CD4-positive, alpha-beta T cell treated with Interleukin-17A for 4 hours (primary cell): Measurements from ENCODE around the gene EIF4G2.

Experiments used
- DNase-seq: peaks from one replicate; pipeline ENCODE4 v3.0.0-alpha.2; 2020; ENCODE audit warnings: mixed read lengths

EIF4G2 gene

GRCh38 chr11:10807493-10808234 lies 1.1 kb downstream of the EIF4G2 start:
- peak; percentile 59 for DNase-seq

- DNase-seq, result no peak
Observed at GRCh38 chr11:10806206-10806605, 2.5 kb downstream of the EIF4G2 start.

- DNase-seq, result no peak
Observed at GRCh38 chr11:10805741-10806140, 3.0 kb downstream of the EIF4G2 start.

GRCh38 chr11:10803676-10804075 lies 5.0 kb downstream of the EIF4G2 start:
- DNase-seq, result no peak

DNA sequence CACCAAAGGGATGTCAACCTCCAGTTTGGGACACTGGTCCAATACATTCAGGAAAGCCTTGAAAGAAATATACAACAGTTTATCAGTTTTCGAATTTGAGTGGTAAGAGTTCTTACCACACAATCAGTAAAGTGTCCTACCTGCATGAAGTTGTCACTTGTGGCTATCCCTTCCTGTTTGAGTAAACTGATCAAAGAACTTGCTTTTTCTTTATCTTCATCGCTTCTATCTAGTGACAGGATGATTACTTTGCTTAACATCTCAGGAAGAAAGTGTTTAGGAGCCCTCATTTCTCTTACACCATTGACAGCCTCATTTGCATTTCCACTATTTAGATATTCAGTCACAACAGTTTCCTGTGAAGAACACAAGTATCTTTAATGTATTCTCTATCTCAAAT lies 8.4 kb downstream of the EIF4G2 start:
- no peak for DNase-seq

DNA sequence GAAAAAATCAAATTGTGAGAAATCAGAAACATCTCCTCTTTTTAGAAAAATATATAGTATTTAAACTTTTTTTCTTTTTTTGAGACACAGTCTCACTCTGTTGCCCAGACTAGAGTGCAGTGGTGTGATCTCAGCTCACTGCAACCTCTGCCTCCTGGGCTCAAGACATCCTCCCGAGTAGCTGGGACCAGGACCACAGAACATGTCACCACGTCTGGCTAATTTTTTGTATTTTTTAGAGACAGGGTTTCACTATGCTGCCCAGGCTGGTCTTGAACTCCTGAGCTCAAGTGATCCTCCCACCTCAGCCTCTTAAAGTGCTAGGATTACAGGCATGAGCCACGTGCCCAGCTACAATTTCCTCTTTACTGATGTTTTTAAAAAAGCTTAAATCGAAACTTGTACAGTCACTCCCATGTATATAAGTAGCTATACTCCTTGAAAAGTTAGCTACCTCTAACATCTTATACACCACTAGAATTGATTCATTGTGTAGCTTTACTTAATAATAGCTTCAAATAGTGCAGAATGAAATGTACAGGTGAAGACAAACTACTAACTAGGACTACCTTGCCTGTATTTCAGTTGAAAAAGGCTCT lies 10.3 kb downstream of the EIF4G2 start:
- no peak for DNase-seq

DNA sequence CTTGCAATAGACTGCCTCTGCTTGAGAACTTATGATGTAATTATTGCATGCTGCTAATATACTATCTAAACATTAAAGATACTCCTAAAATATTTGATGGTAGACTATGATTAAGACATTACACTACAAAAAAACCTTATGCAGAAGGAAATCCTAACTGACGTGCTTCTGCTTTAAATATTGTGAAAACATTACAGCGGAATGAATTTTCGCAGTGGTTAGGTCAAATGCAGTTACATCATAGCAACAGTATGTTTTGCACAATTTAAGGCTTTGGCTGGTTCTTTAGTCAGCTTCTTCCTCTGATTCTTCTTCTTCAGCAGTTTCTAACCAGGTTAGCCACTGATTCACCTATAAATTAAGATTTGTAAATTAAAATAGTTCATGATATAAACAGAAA lies 11.2 kb downstream of the EIF4G2 start:
- no peak for DNase-seq

GRCh38 chr11:10797001-10797400 lies 11.7 kb downstream of the EIF4G2 start:
- no peak for DNase-seq

GRCh38 chr11:10796191-10796590 lies 12.5 kb downstream of the EIF4G2 start:
- no peak for DNase-seq

- DNase-seq, result no peak
Observed at GRCh38 chr11:10793470-10794255, 15.1 kb downstream of the EIF4G2 start.

- DNase-seq, result peak; percentile 91
Observed at GRCh38 chr11:10792385-10793068, 16.2 kb downstream of the EIF4G2 start.

DNA sequence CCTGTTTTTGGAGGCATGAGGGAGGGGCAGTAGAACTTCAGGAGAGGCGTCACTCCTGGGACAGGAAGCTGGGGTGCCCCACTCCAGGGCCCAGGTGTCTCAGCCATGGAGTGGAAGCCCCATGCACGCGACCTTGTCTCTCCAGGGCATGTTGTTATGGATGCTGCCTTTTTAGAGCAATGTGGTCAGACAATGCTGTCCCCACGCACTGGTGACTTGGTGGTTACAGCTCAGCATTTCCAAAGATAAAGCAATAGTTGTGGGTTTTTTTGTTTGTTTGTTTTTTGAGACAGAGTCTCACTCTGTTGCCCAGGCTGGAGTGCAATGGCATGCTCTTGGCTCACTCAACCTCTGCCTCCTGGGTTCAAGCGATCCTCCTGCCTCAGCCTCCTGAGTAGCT lies 22.3 kb downstream of the EIF4G2 start:
- no peak for DNase-seq

GRCh38 chr11:10785146-10785474 lies 23.6 kb downstream of the EIF4G2 start:
- DNase-seq, result no peak

- no peak for DNase-seq
Observed at GRCh38 chr11:10784232-10785145, 24.2 kb downstream of the EIF4G2 start.

DNA sequence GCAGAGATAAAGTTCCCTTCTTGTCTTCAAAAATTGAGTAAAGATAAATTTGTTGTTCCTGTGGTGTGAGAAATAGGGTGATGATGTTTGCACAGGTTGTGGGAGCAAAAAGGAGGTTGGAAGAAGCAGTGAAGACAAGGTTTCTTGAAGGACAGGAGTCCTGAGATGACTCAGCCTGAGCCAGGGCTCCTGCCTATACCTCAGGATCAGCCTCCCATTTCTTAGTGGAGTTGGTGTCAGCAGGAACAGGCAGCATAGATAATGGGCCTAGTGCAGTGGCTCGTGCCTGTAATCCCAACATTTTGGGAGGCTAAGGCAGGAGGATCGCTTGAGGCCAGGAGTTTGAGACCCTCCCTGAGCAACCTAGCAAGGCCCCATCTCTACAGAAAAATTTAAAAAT lies 28.7 kb downstream of the EIF4G2 start:
- DNase-seq, result no peak

DNA sequence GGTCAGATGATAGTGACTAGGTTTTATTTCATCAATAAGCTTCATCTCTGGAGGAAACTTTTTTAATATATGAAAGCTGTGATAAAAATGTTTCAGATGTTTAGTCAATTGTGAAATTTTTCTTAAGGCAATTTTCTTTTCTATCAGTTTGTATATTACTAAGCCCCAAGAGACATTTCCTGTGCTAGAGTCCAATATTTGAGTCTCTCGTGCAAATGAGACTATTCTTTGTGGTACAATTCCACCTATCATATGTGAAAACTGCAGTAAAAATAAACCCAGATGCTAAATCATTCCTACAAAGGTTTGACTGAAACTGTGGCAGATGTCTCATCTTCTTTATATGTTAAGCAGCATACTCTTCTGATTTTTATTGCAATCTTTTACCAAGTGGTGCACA lies 29.6 kb downstream of the EIF4G2 start:
- DNase-seq, result no peak

DNA sequence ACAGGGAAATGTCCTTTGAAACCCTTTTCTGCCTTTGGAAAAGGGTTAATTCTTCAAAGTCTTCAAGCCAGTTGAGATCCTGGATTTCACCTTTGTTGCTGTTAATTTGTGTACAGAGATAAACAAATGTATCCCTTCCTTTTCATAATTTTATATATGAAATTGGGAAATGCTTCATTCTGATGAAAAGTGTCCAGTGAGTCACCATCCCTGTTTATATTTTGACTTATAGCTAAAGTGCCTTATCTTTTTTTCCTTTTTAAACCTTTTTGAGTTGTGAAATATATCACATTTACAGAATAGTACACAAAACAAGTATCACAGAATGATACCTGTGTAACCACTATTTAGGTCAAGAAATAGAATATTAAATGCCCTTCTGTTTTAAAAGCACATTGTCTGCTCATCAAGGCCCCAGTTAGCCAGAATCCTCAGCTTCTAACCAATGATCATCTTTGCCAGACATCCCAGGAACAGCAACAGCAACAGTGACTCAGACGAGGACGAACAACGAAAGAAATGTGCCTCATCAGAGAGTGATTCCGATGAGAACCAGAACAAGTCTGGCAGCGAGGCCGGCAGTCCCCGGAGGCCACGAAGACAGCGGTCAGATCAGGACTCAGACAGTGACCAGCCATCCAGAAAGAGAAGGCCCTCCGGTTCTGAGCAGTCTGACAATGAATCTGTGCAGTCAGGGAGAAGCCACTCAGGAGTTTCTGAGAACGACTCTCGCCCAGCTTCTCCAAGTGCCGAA lies 30.3 kb downstream of the EIF4G2 start:
- no peak for DNase-seq

DNA sequence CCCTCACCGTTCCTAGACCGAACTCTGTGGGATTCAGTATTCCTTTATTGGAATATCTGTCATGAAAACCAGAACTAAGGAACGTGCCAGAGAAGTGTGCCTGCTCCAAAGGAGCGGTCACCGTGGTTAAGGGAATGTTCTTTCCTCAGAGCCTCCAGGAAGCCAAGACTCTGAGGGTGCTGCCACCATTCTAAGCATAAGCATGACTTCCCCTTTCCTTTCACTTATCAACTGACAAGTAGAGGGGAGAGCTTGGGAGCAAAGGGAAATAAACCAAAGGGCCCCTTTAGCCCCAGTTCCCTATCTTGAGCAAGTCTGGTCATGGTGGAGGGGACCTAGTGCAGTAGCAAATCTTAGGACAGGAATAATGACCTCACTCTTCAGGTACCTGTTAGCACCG lies 30.9 kb downstream of the EIF4G2 start:
- no peak for DNase-seq

DNA sequence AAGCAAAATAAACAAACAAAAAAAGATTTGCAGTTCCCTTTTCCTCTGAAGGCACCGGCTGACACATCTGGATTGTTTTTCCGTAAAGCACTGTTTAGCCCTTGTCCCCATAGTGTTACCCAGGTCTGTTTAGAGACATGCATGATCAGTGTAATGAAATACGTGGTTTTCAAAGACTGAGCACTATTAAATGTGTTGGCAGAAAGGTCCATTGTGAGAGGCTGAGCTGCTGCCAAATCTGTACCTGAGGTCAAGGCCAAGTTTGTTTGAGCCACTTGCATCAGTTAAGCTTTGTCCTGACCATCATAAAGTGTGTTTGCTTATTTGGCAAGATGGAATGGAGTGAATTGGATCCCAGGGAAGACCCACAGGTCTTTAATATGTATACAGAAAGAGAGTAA lies 31.3 kb downstream of the EIF4G2 start:
- DNase-seq, result no peak

DNA sequence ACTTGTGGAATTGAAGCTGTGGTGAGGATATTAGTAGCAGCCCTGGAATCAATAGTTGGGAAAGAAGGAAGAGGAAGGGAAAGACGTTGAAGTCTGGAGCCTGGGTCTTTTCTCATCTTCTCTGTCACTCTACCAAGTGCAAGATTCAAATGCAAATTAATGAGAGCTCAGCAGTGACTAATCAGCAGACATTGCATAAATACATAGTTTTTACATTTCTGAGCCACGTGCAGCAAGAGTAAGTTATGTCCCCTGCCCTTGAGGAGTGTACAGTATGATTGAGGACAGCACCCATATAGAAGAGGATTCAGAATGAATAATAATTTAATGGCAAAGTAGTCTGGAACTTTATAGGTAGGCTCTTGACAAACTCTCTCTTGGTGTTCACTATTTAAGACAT lies 33.9 kb downstream of the EIF4G2 start:
- no peak for DNase-seq

GRCh38 chr11:10771457-10771856 lies 37.3 kb downstream of the EIF4G2 start:
- no peak for DNase-seq
